PFSK-1 (cell line): Measurements from ENCODE around the gene NR4A3.

Experiments used
- SIN3A ChIP-seq: IDR thresholded peaks from 2 replicates; pipeline ENCODE4 v1.6.1; 2012; ENCODE audit warnings: mild to moderate bottlenecking, low read length, moderate library complexity, borderline replicate concordance; ENCODE audit not compliant: insufficient read depth
- TAF1 ChIP-seq: IDR thresholded peaks from 2 replicates; pipeline ENCODE4 v1.6.1; 2012; ENCODE audit warnings: low read length, control low read depth, borderline replicate concordance; ENCODE audit not compliant: insufficient read depth
- TF ChIP-seq, protein P1 (sequence below), 2 experiments: IDR thresholded peaks; 2 replicates each; pipeline versions ENCODE4 v1.6.1 to v1.8.0; 2011 to 2012; ENCODE audit warnings: low read depth in 2 of 2, low read length in 2 of 2, control low read depth in 1 of 2, inconsistent platforms in 1 of 2, mild to moderate bottlenecking in 1 of 2, moderate library complexity in 1 of 2; ENCODE audit not compliant: insufficient read depth in 1 of 2

DNA sequence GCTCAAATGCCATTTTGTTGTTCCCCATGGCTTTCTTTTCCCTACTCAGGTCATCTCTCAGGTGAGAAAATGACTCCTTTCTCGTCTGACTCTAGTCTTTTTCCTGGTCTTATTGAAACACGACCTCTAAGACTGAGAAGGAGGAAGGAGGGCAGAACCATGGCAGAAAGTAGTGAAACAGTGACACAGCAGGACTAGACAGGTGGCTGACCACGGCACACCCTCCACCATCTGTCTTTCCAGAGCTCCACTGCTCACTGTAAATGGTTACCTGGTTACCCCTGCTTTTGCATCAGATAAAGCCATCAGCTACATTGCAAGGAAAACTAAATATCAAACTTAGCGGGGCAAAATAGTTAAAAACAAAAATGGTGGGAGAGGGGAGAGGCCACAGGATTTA, 30.9 kb downstream of the NR4A3 start:
- TF ChIP-seq SIN3A = no peak
- TF ChIP-seq, protein P1, sequence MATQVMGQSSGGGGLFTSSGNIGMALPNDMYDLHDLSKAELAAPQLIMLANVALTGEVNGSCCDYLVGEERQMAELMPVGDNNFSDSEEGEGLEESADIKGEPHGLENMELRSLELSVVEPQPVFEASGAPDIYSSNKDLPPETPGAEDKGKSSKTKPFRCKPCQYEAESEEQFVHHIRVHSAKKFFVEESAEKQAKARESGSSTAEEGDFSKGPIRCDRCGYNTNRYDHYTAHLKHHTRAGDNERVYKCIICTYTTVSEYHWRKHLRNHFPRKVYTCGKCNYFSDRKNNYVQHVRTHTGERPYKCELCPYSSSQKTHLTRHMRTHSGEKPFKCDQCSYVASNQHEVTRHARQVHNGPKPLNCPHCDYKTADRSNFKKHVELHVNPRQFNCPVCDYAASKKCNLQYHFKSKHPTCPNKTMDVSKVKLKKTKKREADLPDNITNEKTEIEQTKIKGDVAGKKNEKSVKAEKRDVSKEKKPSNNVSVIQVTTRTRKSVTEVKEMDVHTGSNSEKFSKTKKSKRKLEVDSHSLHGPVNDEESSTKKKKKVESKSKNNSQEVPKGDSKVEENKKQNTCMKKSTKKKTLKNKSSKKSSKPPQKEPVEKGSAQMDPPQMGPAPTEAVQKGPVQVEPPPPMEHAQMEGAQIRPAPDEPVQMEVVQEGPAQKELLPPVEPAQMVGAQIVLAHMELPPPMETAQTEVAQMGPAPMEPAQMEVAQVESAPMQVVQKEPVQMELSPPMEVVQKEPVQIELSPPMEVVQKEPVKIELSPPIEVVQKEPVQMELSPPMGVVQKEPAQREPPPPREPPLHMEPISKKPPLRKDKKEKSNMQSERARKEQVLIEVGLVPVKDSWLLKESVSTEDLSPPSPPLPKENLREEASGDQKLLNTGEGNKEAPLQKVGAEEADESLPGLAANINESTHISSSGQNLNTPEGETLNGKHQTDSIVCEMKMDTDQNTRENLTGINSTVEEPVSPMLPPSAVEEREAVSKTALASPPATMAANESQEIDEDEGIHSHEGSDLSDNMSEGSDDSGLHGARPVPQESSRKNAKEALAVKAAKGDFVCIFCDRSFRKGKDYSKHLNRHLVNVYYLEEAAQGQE (IDR thresholded peaks at IDR 0.05; ENCODE audit: insufficient read depth in 1 of 2, low read depth in 2 of 2, low read length in 2 of 2) = no peak
- no peak for TF ChIP-seq TAF1
